Panc1 (cell line): Measurements from ENCODE around the gene RGMB.

Experiments
- CTCF ChIP-seq: fragments of 450-650 bp; IDR thresholded peaks from 2 replicates; pipeline ENCODE4 v1.5.1; 2017; ENCODE audit warnings: mild to moderate bottlenecking
- POLR2AphosphoS5 ChIP-seq: IDR thresholded peaks from 2 replicates; pipeline ENCODE4 v1.6.1; 2012; ENCODE audit warnings: mild to moderate bottlenecking, low read depth, low read length, moderate library complexity
- REST ChIP-seq, 2 experiments: IDR thresholded peaks; 2 replicates each; pipeline ENCODE4 v1.6.1; 2011 to 2012; ENCODE audit warnings: low read depth in 2 of 2, control low read depth in 1 of 2, low read length in 1 of 2, mild to moderate bottlenecking in 1 of 2, moderate library complexity in 1 of 2; ENCODE audit not compliant: insufficient read depth in 1 of 2
- SIN3A ChIP-seq: IDR thresholded peaks from 2 replicates; pipeline ENCODE4 v1.6.1; 2012; ENCODE audit warnings: low read depth, mild to moderate bottlenecking, low read length, moderate library complexity, borderline replicate concordance; ENCODE audit not compliant: insufficient read depth

- TF ChIP-seq CTCF = no peak
- TF ChIP-seq POLR2AphosphoS5 = no peak
- TF ChIP-seq SIN3A = no peak
- TF ChIP-seq REST (IDR thresholded peaks at IDR 0.05; ENCODE audit: insufficient read depth in 1 of 2, low read depth in 2 of 2, low read length in 1 of 2) = no peak
Measured at GRCh38 chr5:98783051-98783649, 9.7 kb downstream of the RGMB start.
